NCI-H1694 (cell line): Measurements from ENCODE around the gene CD300LD.
"Not testable (repeated sequence)": the region's sequence is repeated elsewhere in the genome, so short reads cannot be mapped to it uniquely, and the experiment has no call there.

ENCODE experiments used
- DNase-seq: peaks from one replicate; lab custom pipeline; 2025; lab: John Stamatoyannopoulos, UW

The CD300LD gene

DNA sequence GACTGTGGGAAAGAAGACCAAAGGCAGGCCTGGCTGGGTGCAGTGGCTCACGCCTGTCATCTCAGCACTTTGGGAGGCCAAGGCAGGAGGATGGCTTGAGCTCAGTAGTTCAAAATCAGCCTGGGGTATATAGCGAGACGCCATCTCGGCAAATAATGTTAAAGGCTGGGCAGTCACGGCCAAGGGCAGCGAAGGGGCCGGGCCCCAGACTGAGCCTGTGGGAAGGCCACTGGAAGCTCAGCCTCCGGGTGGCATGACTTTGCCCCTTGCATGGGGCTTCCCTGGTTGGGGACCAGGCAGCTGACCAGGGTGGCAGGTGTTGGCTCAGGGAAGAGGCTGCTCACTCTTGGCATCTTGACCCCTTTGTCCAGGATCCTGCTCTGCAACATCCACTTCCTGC lies 14.0 kb upstream of the CD300LD start:
- DNase-seq: no peak

- DNase-seq: no peak
Measured at GRCh38 chr17:74605361-74605760, 13.3 kb upstream of the CD300LD start.

DNA sequence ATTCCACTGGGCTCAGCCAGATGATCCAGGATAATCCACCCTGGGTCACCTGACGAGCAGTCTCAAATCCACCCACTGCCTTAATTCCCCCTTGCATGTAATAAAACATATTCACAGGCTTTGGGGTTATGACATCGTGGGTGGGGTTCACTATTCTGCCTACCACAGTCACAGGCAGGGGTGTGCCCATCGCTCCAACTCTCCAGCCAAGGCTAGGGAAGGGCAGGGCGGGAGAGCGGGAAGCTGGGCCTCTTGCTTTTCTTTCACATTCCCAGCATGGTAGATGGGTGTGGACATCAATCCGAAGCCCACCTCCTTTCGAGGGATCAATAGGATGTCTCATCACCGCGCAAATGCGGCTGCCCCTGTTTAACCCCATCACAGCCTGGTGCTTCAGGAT lies 12.7 kb upstream of the CD300LD start:
- DNase-seq: no peak

DNA sequence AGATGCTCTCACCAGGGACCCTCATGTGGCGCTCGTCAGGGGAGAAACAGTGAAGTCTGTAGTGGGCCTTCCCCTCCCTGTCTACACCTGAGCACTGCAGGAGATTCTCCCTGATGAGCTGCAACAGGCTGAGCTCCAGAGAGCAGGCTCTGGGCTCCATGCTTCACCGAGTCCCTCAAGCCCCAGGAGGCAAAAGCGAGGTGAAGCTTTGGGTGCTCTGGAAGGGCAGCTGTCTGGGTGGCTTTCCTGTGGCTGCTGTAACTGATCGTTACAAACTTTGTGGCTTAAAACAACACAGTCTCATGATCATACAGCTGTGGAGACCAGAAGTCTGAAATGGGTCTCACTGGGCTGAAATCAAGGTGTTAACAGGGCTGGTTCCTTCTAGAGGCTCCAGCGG lies 12.1 kb upstream of the CD300LD start:
- DNase-seq: no peak

- no peak for DNase-seq
Measured at GRCh38 chr17:74603746-74604145, 11.7 kb upstream of the CD300LD start.

DNA sequence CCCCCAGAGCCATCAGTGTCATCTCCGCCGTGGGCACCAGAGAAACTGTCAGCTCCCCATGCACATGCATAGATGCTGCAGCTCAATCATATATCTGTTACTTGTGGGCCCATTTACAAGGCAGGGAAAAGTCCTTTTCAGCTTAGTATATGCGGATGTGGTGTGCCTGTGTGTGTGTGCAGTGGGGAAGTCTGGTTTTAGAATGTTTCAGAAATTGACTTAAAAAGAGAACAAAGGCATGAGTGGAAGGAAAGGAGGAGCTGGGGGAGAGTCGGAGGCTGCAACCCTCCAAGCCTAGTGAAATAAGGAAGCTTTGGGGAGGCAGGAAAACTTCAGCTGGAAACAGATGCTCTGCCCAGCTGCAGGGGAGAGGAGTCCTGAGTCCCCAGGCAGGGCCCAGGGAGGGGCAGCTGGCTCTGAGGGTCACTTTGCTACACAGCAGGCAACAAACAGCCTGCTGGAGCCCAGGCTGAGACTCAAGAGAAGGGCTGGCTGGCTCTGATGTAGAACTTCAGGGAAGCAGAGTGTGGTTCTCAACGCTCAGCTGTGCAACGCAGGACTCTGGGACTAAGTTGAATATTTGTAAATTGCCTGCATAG lies 11.1 kb upstream of the CD300LD start:
- no peak for DNase-seq

GRCh38 chr17:74601944-74602572 lies 10.0 kb upstream of the CD300LD start:
- no peak for DNase-seq

DNA sequence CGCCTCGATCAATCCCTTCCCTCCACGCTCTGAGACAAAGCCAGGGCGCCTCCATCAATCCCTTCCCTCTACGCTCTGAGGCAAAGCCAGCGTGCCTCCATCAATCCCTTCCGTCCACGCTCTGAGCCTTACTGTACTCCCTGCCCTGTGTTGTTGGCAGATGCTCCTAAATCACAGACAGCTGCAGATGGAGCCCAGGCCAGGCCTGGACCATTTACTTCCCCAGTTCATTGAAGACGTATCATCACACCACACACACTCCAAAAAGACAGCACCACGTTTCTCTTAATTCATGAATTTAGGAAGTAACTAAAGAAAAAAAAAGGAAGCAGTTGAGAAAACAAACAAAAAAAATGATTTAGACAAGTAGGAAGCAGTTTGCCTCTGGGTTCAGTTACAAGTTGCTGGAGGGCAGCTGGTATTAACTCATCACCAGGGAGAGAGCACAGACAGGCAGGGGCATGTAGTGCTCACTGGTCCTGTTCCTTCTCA lies 7.4 kb upstream of the CD300LD start:
- no peak for DNase-seq

GRCh38 chr17:74599023-74599399 lies 6.9 kb upstream of the CD300LD start:
- no peak for DNase-seq

DNA sequence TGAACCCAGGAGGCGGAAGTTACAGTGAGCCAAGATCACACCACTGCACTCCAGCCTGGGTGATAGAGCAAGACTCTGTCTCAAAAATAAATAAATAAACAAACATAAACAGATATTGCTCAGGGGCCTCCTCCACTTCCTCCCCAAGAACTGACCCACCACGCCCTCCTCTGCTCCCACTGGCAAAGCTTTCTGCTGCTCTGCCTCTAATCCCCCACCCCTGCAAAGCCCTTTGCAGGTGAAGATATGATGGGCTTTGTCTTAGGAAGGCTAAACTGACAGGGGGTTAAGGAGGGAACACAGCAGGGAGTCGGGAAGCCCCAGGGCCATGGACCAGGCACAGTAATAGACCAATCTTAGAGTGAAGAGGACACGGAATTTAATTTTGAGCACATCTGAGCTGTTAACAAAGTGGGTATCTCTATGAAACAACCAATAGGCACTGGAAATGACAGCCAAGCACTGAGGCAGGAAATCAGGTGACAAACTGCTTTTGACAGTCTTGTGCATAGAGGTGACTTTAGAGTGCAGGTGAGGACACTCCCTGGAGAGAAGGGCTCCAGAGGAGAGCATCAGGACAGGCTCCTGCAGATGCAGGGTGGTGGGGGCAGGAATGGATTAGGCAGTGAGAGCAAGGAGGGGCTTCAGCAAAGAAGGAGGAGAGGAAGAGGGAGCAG lies 6.4 kb upstream of the CD300LD start:
- DNase-seq: no peak

DNA sequence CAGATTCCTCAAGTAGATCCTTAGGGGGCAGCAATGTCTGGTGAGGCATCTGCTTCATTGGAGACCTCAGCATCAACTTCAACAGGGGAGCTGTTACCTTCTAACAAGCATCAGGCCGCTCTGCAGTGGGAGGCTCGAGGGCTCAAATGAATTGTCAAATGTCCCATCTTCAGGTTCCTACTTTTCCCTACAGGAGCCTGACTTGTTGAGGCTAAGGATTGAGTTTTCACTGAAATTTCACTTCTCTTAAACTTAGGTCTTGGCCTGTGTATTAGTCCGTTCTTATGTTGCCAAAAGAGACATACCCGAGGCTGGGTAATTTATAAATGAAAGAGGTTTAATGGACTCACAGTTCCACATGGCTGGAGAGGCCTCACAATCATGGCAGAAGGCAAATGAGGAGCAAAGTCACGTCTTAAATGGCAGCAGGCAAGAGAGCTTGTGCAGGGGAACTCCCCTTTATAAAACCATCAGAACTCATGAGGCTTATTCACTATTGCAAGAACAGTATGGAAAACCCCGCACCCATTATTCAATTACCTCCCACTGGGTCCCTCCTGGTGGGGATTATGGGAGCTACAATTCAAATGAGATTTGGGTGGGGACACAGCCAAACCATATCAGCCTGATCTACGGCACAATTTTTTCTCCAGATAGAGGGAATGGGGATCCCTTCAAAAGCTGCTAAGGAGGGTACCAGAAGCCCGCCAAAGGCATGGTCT lies 5.1 kb upstream of the CD300LD start:
- no peak for DNase-seq

DNA sequence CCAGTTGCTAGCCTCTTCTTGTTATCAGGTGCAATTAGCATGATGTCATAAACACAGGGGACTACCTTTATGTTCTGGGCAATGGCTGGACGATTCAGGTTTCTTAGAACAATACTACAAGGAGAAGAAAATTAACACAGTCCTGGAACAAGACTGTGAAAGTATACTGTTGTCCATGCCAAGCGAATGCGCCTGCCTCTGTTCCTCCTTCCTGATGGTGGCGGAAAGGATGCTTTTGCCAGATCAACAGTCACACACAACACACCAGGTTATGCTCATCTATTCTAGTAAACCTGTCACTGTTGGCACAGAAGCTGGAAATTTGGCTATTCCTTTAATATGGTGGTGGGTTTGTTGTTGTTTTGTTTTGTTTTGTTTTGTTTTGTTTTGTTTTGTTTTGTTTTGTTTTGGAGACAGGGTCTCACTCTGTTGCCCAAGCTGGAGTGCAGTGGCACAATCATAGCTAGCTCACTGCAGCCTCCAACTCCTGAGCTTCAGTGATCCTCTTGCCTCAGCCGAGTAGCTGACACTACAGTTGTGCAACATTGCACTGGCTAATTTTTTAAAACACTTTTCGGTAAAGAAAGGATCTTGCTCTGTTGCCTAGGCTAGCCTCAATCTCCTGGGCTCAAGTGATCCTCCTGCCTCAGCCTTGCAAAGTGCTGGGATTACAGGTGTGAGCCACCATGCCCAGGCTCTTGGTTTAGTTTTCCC lies 3.1 kb upstream of the CD300LD start:
- no peak for DNase-seq

GRCh38 chr17:74591503-74591902 lies 580 bp downstream of the CD300LD start:
- no peak for DNase-seq

GRCh38 chr17:74585711-74586110 lies 6.4 kb downstream of the CD300LD start:
- no peak for DNase-seq

GRCh38 chr17:74584292-74585060 lies 7.6 kb downstream of the CD300LD start:
- no peak for DNase-seq

GRCh38 chr17:74582633-74583032 lies 9.4 kb downstream of the CD300LD start:
- no peak for DNase-seq

GRCh38 chr17:74579900-74580299 lies 12.2 kb downstream of the CD300LD start:
- no peak for DNase-seq

DNA sequence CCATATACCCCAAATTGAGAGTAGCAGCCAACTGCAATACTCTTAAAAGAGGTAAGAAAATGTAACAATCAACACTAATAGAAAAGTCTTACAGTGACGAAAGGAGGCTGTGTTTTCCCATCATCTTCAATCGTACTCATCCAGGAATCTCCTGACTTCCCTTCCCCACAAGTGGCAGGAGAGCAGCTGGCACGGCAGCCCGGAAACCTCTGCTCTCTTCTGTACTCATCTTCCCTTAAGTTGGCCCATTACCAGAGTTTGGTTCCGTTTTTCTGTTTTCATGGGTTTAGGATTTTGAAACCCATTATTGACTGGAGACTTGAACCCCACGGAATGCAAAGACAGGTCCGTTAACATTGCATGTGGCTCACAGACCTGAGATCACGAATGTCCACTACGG lies 13.1 kb downstream of the CD300LD start:
- no peak for DNase-seq

DNA sequence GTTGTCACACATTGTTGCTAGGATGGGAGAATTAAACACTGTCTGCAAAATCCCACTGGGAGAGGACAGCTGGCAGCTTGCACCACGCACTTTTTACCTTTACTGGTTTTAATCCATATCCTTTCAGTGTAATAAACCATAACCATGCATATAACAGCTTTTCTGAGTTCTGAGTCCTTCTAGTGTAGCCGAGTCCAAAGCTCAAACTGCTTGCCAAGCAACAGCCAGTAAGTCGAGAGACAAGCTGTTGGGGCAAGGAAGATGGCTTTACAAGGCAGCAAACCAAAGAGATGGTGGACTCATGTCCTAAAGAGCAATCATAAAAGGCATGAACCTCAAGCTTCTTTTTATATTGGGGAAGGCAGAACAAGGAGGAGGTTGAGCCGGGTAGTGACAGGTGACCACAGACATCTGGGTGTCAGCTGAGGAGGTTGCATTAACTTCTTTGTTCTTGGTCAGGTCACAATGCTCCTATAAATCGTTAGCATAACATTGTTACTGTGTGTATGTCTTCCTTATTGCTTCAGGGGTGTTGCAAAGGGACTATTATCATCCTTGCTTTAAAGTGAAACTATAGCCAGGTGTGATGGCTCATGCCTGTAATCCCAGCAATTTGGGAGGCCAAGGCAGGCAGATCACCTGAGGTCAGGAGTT lies 17.5 kb downstream of the CD300LD start:
- DNase-seq: no peak

GRCh38 chr17:74573635-74574034 lies 18.4 kb downstream of the CD300LD start:
- DNase-seq: not testable (repeated sequence)

DNA sequence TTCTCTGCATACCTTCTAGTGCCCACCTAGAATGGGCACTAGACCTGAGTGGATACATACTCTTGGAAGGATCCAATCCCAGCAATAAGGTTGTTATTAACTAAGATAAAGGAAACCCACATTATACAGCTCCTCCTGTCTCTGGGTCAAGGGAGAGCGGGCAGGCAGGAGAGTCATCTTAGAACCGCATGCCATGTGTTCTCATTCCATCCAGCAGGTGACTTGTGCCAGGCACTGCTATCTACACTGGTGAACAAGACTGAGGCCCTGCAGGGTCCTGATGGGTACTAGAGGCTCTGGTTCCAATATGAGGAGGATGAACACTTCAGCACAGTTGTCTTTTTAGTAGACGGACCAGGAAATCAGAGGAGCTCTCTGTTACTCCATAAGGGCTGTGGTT lies 18.9 kb downstream of the CD300LD start:
- DNase-seq: no peak
